Fibroblast of lung (primary cell): ENCODE measurements around the gene PRPF40B.

Experiments used
- EZH2 ChIP-seq: IDR thresholded peaks from 2 replicates; pipeline ENCODE4 v1.5.1; 2012; ENCODE audit warnings: low read length, control low read depth, mild to moderate bottlenecking; ENCODE audit errors: missing control alignments
- TF ChIP-seq, protein P1 (sequence below), 2 donors: IDR thresholded peaks in 1 of 2; conservative IDR thresholded peaks in 1 of 2; 1 replicate in 1 of 2; 2 replicates in 1 of 2; pipeline ENCODE4 v1.5.1; 2011 to 2012; ENCODE audit warnings: low read length in 2 of 2, control low read depth in 1 of 2, inconsistent platforms in 1 of 2, low read depth in 1 of 2, mild to moderate bottlenecking in 1 of 2

DNA sequence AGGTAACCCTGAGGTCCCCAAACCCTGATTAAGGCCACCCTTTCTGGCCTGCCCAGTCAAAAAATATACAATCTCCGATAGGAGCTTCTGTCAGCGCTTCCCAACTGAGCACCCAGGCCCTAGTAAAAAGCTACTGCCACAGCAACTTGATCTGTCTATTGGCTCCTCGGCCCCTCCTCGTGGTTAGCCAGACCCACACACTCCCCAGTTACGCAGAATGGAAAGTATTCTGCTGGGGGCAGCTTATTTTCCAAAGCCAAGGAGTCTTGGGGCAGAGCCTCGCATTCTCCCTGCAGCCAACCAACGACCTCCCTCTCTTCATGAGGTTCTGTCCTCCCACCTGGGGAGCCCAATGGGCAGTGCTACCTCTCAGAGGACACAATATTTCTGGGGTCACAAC, 51.8 kb downstream of the PRPF40B start:
- TF ChIP-seq, protein P1, sequence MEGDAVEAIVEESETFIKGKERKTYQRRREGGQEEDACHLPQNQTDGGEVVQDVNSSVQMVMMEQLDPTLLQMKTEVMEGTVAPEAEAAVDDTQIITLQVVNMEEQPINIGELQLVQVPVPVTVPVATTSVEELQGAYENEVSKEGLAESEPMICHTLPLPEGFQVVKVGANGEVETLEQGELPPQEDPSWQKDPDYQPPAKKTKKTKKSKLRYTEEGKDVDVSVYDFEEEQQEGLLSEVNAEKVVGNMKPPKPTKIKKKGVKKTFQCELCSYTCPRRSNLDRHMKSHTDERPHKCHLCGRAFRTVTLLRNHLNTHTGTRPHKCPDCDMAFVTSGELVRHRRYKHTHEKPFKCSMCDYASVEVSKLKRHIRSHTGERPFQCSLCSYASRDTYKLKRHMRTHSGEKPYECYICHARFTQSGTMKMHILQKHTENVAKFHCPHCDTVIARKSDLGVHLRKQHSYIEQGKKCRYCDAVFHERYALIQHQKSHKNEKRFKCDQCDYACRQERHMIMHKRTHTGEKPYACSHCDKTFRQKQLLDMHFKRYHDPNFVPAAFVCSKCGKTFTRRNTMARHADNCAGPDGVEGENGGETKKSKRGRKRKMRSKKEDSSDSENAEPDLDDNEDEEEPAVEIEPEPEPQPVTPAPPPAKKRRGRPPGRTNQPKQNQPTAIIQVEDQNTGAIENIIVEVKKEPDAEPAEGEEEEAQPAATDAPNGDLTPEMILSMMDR (conservative IDR thresholded peaks at IDR 0.05 in 1 of 2, IDR thresholded peaks at IDR 0.05 in 1 of 2; ENCODE audit: low read depth in 1 of 2, low read length in 2 of 2) = no peak
- TF ChIP-seq EZH2 = no peak
